Epithelial cell of prostate (primary cell): ENCODE measurements around the gene AVP.
"Not testable (repeated sequence)": the region's sequence is repeated elsewhere in the genome, so short reads cannot be mapped to it uniquely, and the experiment has no call there.

Source experiments
- DNase-seq: peaks from one replicate; pipeline ENCODE4 v3.0.0-alpha.2; 2011; ENCODE audit warnings: low read depth, low spot score
- H3K27ac ChIP-seq: fragments of 450-650 bp; 2 replicates; pipeline ENCODE4 v1.5.1; 2017; ENCODE audit warnings: mild to moderate bottlenecking

Gene AVP

GRCh38 chr20:3064119-3064518 is 20.4 kb downstream of the AVP start:
- DNase-seq, H3K27ac ChIP-seq: not testable (repeated sequence)

GRCh38 chr20:3059489-3059888 is 25.0 kb downstream of the AVP start:
- no peak for DNase-seq

GRCh38 chr20:3051385-3052019 is 33.0 kb downstream of the AVP start:
- no peak for DNase-seq
- H3K27ac ChIP-seq = no peak overlapping the region

More at GRCh38 chr20:3059489-3059888, 25.0 kb downstream of the AVP start:
- H3K27ac ChIP-seq = no peak overlapping the region

GRCh38 chr20:3047486-3048419 is 36.8 kb downstream of the AVP start:
- DNase-seq = no peak
- no peak overlapping the region for H3K27ac ChIP-seq

GRCh38 chr20:3046677-3047462 is 37.7 kb downstream of the AVP start:
- peak overlapping the region; percentile 64 for H3K27ac ChIP-seq
- DNase-seq = no peak

- no peak for DNase-seq
- H3K27ac ChIP-seq = peak within 1 kb of the TSS; percentile 64
Measured at GRCh38 chr20:3045816-3046676, 38.5 kb downstream of the AVP start, which contains the start of gene MRPS26. Gene MRPS26, plus strand, starts transcription at chr20:3046052. Its CDS starts 17 bp downstream, at chr20:3046069.

GRCh38 chr20:3045042-3045815 is 39.3 kb downstream of the AVP start:
- peak overlapping the region; percentile 64 for H3K27ac ChIP-seq

GRCh38 chr20:3044336-3044965 is 40.1 kb downstream of the AVP start:
- H3K27ac ChIP-seq = no peak overlapping the region
- DNase-seq = no peak

More at GRCh38 chr20:3045042-3045815, 39.3 kb downstream of the AVP start:
- DNase-seq = no peak

- no peak for DNase-seq
- no peak within 1 kb of the TSS for H3K27ac ChIP-seq
Measured at GRCh38 chr20:3043322-3043721, 41.2 kb downstream of the AVP start, which contains the start of gene GNRH2. Gene GNRH2, plus strand, starts transcription at chr20:3043622. Its CDS starts 793 bp downstream, at chr20:3044415.

- no peak for DNase-seq
- H3K27ac ChIP-seq = no peak overlapping the region
Measured at GRCh38 chr20:3042625-3043024, 41.9 kb downstream of the AVP start.

GRCh38 chr20:3041854-3042409 is 42.6 kb downstream of the AVP start:
- no peak for DNase-seq
- H3K27ac ChIP-seq = no peak overlapping the region

- no peak for DNase-seq
- H3K27ac ChIP-seq = no peak overlapping the region
Measured at GRCh38 chr20:3040086-3040485, 44.4 kb downstream of the AVP start.

- H3K27ac ChIP-seq = no peak overlapping the region
- no peak for DNase-seq
Measured at GRCh38 chr20:3039426-3039825, 45.1 kb downstream of the AVP start.

- DNase-seq = no peak
- no peak overlapping the region for H3K27ac ChIP-seq
Measured at GRCh38 chr20:3038454-3038853, 46.1 kb downstream of the AVP start.

- DNase-seq = no peak
- no peak overlapping the region for H3K27ac ChIP-seq
Measured at GRCh38 chr20:3037654-3038053, 46.9 kb downstream of the AVP start.

- DNase-seq = no peak
Measured at GRCh38 chr20:3032624-3033023, 51.9 kb downstream of the AVP start.

More at GRCh38 chr20:3032624-3033023, 51.9 kb downstream of the AVP start:
- no peak overlapping the region for H3K27ac ChIP-seq
